ES-I3 (cell line): ENCODE measurements around the gene ESYT3.

Experiments used
- H3K36me3 ChIP-seq: 2 replicates; pipeline ENCODE4 v1.6.1; 2013; ENCODE audit warnings: mild to moderate bottlenecking, low read length, control low read depth, moderate library complexity; ENCODE audit not compliant: insufficient read depth
- H3K4me1 ChIP-seq: 2 replicates; pipeline ENCODE4 v1.6.1; 2013; ENCODE audit warnings: mild to moderate bottlenecking, control low read depth, low read length; ENCODE audit not compliant: insufficient read depth
- H3K9ac ChIP-seq: 2 replicates; pipeline ENCODE4 v1.6.1; 2013; ENCODE audit warnings: low read depth, mild to moderate bottlenecking, low read length, moderate library complexity
- H3K9me3 ChIP-seq: 2 replicates; pipeline ENCODE4 v1.6.1; 2013; ENCODE audit warnings: mild to moderate bottlenecking, low read length, moderate library complexity; ENCODE audit not compliant: control insufficient read depth, insufficient read depth

Gene ESYT3, protein sequence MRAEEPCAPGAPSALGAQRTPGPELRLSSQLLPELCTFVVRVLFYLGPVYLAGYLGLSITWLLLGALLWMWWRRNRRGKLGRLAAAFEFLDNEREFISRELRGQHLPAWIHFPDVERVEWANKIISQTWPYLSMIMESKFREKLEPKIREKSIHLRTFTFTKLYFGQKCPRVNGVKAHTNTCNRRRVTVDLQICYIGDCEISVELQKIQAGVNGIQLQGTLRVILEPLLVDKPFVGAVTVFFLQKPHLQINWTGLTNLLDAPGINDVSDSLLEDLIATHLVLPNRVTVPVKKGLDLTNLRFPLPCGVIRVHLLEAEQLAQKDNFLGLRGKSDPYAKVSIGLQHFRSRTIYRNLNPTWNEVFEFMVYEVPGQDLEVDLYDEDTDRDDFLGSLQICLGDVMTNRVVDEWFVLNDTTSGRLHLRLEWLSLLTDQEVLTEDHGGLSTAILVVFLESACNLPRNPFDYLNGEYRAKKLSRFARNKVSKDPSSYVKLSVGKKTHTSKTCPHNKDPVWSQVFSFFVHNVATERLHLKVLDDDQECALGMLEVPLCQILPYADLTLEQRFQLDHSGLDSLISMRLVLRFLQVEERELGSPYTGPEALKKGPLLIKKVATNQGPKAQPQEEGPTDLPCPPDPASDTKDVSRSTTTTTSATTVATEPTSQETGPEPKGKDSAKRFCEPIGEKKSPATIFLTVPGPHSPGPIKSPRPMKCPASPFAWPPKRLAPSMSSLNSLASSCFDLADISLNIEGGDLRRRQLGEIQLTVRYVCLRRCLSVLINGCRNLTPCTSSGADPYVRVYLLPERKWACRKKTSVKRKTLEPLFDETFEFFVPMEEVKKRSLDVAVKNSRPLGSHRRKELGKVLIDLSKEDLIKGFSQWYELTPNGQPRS

DNA sequence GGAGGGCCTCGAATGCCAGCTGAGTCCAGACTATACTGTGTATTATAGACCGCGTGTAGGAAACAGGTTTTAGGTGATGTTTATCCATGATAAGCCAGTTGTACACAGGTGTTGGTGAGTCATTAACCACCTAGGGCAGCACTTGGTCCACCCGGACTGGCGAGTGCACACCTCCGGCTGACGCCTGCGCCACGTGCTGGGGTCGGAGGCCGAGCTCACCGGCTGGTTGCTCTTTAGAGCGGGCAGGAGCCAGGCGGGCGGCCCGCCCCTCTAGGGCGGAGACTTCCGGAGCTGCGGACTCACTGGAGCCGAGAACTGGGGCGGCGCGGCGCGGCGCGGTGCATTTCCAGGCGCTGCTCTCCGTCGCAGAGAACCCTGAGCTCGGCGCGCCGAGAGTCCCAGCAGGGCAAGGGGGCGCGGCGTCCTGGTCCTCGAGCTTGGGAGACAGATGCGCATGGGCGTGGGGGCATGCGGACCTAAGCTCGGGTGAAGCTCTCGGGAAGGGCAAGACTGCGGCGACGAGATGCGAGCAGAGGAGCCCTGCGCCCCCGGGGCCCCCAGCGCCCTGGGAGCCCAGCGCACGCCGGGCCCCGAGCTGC lies at the start of gene ESYT3:
Gene ESYT3, plus strand, starts transcription at position 341 of the 599 bp plus-strand sequence. Its CDS starts 183 bp downstream, at position 524.
- Histone ChIP-seq H3K9ac (peak within 1 kb of the TSS; percentile 59), H3K9me3 (peaks cover 5% of the 10 kb centered on the region; the same call in 1 of the 2 replicates), H3K4me1 (peaks cover 2% of the 10 kb centered on the region; the same call in 1 of the 2 replicates), H3K36me3 (no peaks in the 10 kb centered on the region)

DNA sequence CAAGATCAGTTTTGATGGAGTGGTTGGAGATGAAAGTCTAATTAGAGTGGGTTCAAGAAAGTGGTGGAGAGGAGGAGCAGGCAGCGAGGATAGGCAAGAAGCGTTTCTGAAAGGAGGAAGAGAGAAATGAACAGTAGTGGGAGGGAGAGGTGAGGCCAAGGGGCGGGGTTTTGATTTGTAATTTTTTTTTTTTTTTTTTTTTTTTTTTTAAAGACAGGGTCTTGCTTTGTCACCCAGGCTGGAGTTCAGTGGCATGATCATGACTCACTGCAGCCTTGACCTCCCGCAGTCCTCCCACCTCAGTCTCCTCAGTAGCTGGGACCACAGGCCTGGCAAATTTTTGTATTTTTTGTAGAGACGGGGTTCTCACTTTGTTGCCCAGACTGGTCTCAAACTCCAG lies 49.4 kb upstream of the ESYT3 start:
- Histone ChIP-seq H3K9ac (no peak overlapping the region), H3K9me3 (no peaks in the 10 kb centered on the region), H3K4me1 (peaks cover 13% of the 10 kb centered on the region), H3K36me3 (no peaks in the 10 kb centered on the region)

DNA sequence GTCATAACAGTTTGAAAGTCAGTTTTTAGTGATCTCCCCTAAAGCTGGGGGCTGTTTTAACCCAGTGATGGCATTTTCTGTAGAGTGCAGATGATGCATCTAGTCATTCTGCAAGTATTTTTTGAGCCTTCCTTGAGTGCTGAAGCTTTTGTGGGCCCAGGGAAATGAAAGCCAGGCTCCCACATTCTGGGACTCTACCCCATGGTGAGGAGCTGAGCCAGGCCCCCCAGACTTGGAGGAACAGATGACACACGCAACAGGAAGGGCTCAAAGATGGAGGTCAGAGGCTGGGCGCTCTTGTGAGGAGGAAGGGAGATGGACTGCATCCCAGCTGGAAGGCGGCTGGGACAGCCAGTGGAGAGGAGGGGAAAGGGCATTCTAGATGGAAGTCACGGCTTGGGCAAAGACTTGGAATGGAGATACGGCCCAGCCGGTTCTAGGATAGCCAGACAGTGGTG lies 45.2 kb upstream of the ESYT3 start:
- H3K9me3 ChIP-seq = no peaks in the 10 kb centered on the region
- peaks cover 14% of the 10 kb centered on the region for H3K4me1 ChIP-seq
- H3K36me3 ChIP-seq = no peaks in the 10 kb centered on the region
- no peak overlapping the region for H3K9ac ChIP-seq

DNA sequence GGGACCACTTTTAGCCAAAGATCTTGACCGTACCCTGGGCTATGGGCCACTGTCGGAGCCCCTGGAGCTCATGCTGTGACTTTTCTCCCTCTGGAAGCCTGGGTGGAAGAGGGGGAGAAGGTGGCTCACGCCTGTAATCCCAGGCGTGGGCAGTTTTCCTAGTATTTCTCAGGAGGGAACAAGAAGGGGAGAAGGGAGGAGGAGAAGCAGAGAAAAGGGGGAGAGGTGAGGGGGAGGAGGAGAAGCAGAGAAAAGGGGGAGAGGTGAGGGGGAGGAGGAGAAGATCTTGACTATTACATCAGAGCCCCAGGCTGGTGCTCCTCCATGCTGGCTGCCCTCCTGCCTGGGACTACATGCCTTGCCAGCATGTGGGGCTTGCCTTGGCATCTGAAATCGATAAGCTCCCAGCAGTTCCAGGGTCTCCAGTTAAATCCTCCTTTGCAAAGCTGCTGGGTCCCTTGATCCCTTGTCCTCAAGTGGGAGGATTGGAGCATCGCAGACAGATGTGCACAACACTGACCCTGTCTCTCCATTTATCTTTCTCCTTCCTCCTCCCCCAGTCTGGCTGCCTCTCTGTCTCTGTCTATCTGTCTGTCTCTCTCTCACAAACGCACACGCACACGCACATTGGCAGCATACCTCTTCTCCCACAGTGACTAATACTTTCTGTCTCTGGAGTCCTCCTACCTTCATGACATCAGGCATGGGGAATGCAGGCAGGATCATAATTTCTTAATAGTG lies 44.4 kb upstream of the ESYT3 start:
- no peaks in the 10 kb centered on the region for H3K9me3 ChIP-seq
- H3K9ac ChIP-seq = no peak overlapping the region
- no peaks in the 10 kb centered on the region for H3K36me3 ChIP-seq
- H3K4me1 ChIP-seq = peaks cover 14% of the 10 kb centered on the region

DNA sequence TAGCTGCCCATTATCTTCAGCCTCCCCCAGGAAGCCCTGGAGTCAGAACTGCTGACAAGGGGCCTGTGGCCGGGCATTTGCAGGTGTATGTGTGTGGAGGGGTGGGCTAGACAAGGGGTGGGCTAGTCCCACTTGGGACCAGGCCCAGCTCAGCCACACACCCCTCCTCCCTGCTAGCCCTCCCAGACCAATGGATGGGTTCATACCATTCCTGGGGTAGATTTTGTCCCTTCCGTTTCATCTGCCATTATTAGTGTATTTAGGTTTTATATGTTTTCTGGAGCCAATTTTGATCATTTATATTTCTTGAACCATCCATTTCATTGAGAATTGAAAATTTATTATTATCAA lies 43.9 kb upstream of the ESYT3 start:
- no peak overlapping the region for H3K9ac ChIP-seq
- H3K36me3 ChIP-seq = no peaks in the 10 kb centered on the region
- H3K9me3 ChIP-seq = no peaks in the 10 kb centered on the region
- H3K4me1 ChIP-seq = peaks cover 14% of the 10 kb centered on the region

DNA sequence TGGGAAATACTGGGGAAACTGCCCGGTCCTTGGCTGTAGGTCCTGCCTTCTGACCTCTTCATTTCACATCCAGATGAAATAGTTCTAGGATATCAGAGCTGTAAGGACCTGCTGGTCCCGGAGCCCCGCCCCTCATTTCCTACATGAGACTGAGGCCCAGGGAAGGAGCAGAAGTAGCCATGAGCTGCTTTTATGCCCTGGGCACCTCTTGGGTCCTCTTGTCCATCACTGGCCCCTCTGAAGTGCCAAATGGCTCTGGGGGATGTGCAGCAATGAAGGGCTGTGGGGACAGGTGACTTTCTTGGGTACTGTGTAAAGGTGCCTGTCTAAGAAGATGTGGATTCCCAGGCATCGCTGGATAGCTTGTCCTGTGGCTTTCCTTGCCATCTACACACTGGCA lies 40.3 kb upstream of the ESYT3 start:
- H3K4me1 ChIP-seq = peaks cover 20% of the 10 kb centered on the region
- no peak overlapping the region for H3K9ac ChIP-seq
- H3K36me3 ChIP-seq = no peaks in the 10 kb centered on the region
- no peaks in the 10 kb centered on the region for H3K9me3 ChIP-seq

DNA sequence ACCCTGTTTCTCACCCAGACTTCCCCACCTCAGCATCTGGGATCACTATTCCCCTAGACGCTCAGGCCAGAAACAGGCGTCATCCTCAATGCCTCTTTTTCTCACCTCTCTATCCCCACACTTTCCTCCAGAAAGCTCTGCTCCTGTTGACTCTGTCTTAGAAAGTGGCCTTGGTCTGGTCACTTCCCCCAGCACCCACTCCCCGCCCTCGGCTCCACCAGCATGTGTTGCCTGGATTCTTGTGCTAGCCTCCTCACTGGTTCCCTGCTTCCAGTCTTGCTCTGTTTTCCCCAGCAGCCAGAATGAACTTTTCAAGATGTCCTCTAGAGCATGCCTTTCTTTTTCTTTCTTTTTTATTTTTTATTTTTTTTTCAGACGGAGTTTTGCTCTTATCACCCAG lies 39.7 kb upstream of the ESYT3 start:
- H3K9me3 ChIP-seq = no peaks in the 10 kb centered on the region
- no peaks in the 10 kb centered on the region for H3K36me3 ChIP-seq
- H3K9ac ChIP-seq = no peak overlapping the region
- peaks cover 17% of the 10 kb centered on the region for H3K4me1 ChIP-seq

DNA sequence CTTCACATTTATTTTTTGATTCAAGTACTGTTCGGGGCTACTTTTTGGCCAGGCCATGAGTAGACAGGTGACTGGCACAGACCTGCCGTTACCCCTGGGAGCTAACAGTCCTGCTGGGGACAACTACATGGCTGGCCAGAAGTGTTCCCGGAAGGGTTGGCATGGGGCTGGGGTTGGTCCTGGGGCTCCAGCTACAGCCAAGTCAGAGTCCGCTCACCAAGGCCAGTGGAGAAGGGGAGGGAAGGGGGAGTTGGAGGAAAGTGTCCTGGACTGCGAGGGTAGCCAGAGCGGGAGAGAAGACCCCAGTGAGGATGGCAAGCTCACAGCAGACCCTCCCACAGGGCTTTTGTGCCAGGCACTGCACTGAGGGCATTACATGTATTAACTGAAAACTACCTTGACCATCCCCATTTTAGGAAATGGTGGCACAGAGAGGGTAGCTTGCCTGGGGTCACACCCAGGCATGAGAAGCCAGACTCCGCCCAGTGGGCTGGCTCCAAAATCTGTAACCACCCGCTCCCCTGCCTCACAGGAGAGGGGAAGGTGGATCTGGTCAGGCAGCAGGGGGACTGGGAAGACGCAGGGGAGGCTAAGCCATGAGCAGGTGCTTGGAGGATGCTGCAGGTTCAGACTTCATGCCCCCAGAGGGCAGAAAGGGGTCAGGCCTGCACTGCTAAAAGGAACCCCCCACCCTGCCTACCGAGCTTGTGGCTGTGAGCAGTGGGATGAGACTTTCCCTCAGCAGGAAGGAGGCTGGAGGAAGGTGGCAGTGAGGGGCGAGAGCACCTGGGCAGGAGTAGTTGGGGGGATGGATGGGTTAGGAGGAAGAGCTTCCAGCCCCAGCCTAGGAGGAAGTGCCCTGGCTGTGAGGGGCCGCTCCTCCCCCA lies 38.3 kb upstream of the ESYT3 start:
- no peak overlapping the region for H3K9ac ChIP-seq
- no peaks in the 10 kb centered on the region for H3K36me3 ChIP-seq
- no peaks in the 10 kb centered on the region for H3K9me3 ChIP-seq
- H3K4me1 ChIP-seq = peaks cover 6% of the 10 kb centered on the region; the same call in 1 of the 2 replicates

DNA sequence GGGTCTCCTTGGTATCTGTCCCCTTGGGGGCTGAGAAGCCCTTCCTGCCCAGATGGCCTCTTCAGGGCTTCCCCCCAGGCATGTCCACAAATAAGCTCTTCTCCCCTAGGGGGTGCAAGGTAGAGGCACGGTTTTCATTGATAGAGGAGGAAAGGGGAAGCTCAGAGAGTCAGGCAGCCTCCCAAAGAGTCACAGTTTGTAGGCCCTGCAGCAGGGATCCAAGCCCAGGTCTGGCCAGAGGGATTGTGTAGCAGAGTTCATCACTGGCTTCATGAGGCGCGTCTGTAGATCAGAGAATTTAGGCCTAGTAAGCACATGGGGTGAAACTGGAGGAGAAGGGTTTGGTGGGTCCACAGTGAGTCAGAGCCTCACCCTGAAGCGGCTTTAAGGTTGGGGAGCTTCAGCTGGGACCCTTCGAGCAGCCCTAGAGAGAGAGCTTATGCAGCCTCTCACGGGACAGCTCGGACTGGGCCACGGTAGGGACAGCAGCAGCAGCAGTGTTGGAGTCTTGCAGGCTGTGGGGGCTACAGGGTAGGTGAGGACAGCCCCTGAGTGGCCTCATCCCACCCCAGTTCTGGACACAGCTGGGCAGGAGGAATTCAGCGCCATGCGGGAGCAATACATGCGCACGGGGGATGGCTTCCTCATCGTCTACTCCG lies 37.5 kb upstream of the ESYT3 start:
- H3K9ac ChIP-seq = no peak overlapping the region

DNA sequence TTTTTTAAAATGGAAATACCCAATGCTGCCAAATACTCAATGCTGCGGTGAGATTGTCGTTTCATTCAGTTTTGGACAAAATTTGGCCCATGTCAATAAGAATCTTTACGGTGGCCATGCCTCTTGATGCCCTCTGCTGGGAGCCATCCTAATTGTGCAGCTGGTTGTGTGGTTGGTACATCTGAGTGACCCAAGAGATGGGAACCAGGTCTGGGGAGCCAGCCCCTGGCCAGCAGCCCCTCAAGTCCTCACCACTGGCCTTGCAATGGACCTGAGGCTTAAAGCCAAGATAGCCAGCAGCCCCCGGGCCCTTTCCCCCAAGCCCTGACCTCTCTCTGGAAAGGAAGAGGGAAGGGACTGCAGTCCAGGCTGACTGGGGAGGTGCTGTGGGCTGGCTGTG lies 36.4 kb upstream of the ESYT3 start:
- H3K36me3 ChIP-seq = no peaks in the 10 kb centered on the region

More for the DNA sequence above, 37.5 kb upstream of the ESYT3 start:
- H3K9me3 ChIP-seq = no peaks in the 10 kb centered on the region
- H3K4me1 ChIP-seq = peaks cover 10% of the 10 kb centered on the region
- no peaks in the 10 kb centered on the region for H3K36me3 ChIP-seq

DNA sequence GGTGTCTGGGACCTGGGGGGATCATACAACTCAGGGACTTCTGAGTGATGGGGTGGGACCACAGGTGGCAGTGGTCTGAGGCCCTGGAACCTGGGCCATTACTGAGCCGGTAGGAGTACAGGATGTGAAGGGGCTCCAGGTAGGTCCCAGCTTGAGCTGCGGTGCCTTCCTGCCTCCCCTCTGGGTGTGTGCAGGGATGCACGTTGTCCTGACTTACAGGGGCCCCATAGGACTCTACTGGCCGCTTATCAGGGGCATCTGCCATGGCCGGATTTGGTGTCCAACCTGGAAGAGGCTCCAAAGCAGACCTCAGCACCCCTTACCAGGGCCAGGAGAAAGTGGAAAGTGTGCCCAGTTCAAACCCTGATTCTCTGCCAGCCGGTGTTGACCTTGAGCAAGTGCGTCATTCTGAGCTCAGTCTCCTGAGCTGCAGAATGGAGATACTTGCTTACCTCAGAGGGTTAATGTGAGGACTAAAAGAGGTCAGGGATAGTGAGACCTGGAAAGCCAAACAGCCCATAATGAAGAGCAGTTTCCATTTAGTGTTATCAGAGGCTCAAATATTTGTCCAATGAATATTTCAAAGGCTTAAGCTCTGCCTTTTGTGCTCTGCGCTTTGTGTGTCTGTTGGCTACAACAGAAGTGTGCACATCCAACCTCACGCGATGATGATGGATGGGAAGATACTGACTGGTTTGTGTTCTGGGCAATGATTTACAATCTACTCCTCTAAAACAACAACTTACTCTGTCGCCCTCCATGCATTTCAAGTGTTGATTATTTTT lies 35.4 kb upstream of the ESYT3 start:
- no peaks in the 10 kb centered on the region for H3K36me3 ChIP-seq
- peaks cover 13% of the 10 kb centered on the region for H3K4me1 ChIP-seq
- H3K9ac ChIP-seq = no peak overlapping the region
- no peaks in the 10 kb centered on the region for H3K9me3 ChIP-seq

More for the DNA sequence above, 36.4 kb upstream of the ESYT3 start:
- Histone ChIP-seq H3K9me3 (no peaks in the 10 kb centered on the region), H3K9ac (no peak overlapping the region), H3K4me1 (peaks cover 13% of the 10 kb centered on the region)

DNA sequence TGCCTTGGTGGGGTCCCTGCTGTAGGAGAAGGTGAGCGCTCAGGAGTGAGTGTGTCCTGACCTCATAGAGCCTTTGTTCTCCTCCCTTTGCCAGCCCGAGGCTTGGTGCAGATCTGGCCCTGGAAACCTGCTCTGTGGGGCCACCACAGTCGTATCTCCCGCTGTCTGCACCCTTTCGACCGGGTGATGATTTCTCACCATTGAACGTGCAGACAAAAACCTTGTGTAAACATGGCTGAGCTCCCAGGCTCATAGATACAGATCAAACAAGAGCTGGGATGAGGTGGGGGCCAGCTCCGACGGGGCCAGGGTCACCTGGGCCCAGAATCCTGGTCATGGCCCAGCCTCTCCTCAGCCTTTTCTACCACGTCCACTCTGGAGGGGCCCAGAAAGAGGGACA lies 34.6 kb upstream of the ESYT3 start:
- H3K4me1 ChIP-seq = peaks cover 13% of the 10 kb centered on the region
- no peaks in the 10 kb centered on the region for H3K36me3 ChIP-seq
- no peaks in the 10 kb centered on the region; the same call in 1 of the 2 replicates for H3K9me3 ChIP-seq
- H3K9ac ChIP-seq = no peak overlapping the region
